K562 (cell line): Measurements from ENCODE around the gene IL17REL. TPM values are rescaled to one million over a fixed set of nuclear protein-coding genes. Genes with fewer than 3 reads are reported as not detected.

Source experiments
- CREB1 ChIP-seq, 2 experiments: sonication (generic) in 1 of 2; formaldehyde crosslinking in 1 of 2; IDR thresholded peaks; 2 replicates each; pipeline versions ENCODE4 v1.6.1 to v1.8.0; 2012 to 2022; ENCODE audit warnings: inconsistent platforms in 1 of 2, mild to moderate bottlenecking in 1 of 2, missing genetic modification reagents in 1 of 2, moderate library complexity in 1 of 2
- CREB3 ChIP-seq: fragments of 450-650 bp; conservative IDR thresholded peaks from 2 replicates; pipeline ENCODE4 v1.6.1; 2016; ENCODE audit warnings: missing genetic modification characterization, low read depth, mild to moderate bottlenecking, missing compliant biosample characterization, moderate library complexity
- DMBX1 ChIP-seq: fragments of 250-450 bp; sonication (Bioruptor Pico); IDR thresholded peaks from 2 replicates; pipeline ENCODE4 v1.8.0; 2022; ENCODE audit warnings: inconsistent platforms, mild to moderate bottlenecking, moderate library complexity, borderline replicate concordance
- ETS2 ChIP-seq: IDR thresholded peaks from 2 replicates; pipeline ENCODE4 v1.6.1; 2016; ENCODE audit warnings: borderline replicate concordance, missing genetic modification characterization, mild to moderate bottlenecking, moderate library complexity, missing compliant biosample characterization; ENCODE audit not compliant: poor library complexity, severe bottlenecking
- HINFP ChIP-seq: fragments of 450-650 bp; conservative IDR thresholded peaks from 2 replicates; pipeline ENCODE4 v1.6.1; 2016; ENCODE audit warnings: missing genetic modification characterization, low read depth, mild to moderate bottlenecking, control low read depth, missing compliant biosample characterization
- SREBF2 ChIP-seq: sonication (generic); formaldehyde crosslinking; IDR thresholded peaks from 2 replicates; pipeline ENCODE4 v1.4.0; 2020; ENCODE audit warnings: mild to moderate bottlenecking, missing genetic modification reagents
- U2AF1 ChIP-seq: fragments of 200-400 bp; formaldehyde crosslinking; optimal IDR thresholded peaks from 2 replicates; pipeline ENCODE3; 2017; ENCODE audit warnings: mild to moderate bottlenecking, low read depth, low read length, moderate library complexity
- XRCC4 ChIP-seq: IDR thresholded peaks from one replicate; pipeline ENCODE4 v1.6.1; 2011; ENCODE audit not compliant: insufficient read depth, insufficient read length; ENCODE audit errors: extremely low read depth
- ZBTB49 ChIP-seq: sonication (generic); formaldehyde crosslinking; IDR thresholded peaks from 2 replicates; pipeline ENCODE4 v1.8.0; 2022; ENCODE audit warnings: missing genetic modification reagents, mild to moderate bottlenecking, borderline replicate concordance
- ZFPM2 ChIP-seq: fragments of 250-450 bp; sonication (Bioruptor Pico); IDR thresholded peaks from 2 replicates; pipeline ENCODE4 v1.5.1; 2022; ENCODE audit warnings: mild to moderate bottlenecking
- ZNF12 ChIP-seq: sonication (generic); formaldehyde crosslinking; IDR thresholded peaks from 2 replicates; pipeline ENCODE4 v1.4.0; 2020; ENCODE audit warnings: mild to moderate bottlenecking, missing genetic modification reagents
- polyA plus RNA-seq, 8 experiments: library from polyadenylated mRNA; depleted of rRNA in 4 of 8; stranded (reverse) in 5 of 8; unstranded in 3 of 8; fragments of >200 nt; fragmentation: Nextera tagmentation in 2 of 8; fragmentation: Illumina TruSeq in 1 of 8; extraction: Ambion mirVana in 2 of 8; extraction: Trizol in 1 of 8; gene quantifications; 2 replicates each; pipeline versions ENCODE4 v1.2.1 to v1.2.3, GENCODE V29; 2011 to 2014; ENCODE audit warnings: inconsistent platforms in 1 of 8, missing spikeins in 1 of 8
- total RNA-seq, 7 experiments: library from RNA; depleted of rRNA in 6 of 7; stranded (reverse); fragments of >200 nt in 6 of 7; fragmentation: Illumina TruSeq in 2 of 7; extraction: Trizol in 2 of 7; gene quantifications; 2 replicates each; pipeline versions ENCODE4 v1.2.1 to v1.2.3, GENCODE V29; 2011 to 2021; ENCODE audit warnings: low replicate concordance in 1 of 7
- TF ChIP-seq, protein P1 (sequence below): fragments of 450-650 bp; IDR thresholded peaks from 2 replicates; pipeline ENCODE4 v1.6.1; 2017; ENCODE audit warnings: antibody characterized with exemption, mild to moderate bottlenecking
- TF ChIP-seq, protein P2 (sequence below): fragments of 450-650 bp; IDR thresholded peaks from 2 replicates; pipeline ENCODE4 v1.6.1; 2017; ENCODE audit warnings: mild to moderate bottlenecking, moderate library complexity

Gene IL17REL
- total and polyA plus RNA-seq, 9 of the 15 experiments (the other 6 are each of a cell fraction or from before 2014, with no cell fraction given): 0.05 to 0.42 (median 0.11) TPM; not detected in 4

DNA sequence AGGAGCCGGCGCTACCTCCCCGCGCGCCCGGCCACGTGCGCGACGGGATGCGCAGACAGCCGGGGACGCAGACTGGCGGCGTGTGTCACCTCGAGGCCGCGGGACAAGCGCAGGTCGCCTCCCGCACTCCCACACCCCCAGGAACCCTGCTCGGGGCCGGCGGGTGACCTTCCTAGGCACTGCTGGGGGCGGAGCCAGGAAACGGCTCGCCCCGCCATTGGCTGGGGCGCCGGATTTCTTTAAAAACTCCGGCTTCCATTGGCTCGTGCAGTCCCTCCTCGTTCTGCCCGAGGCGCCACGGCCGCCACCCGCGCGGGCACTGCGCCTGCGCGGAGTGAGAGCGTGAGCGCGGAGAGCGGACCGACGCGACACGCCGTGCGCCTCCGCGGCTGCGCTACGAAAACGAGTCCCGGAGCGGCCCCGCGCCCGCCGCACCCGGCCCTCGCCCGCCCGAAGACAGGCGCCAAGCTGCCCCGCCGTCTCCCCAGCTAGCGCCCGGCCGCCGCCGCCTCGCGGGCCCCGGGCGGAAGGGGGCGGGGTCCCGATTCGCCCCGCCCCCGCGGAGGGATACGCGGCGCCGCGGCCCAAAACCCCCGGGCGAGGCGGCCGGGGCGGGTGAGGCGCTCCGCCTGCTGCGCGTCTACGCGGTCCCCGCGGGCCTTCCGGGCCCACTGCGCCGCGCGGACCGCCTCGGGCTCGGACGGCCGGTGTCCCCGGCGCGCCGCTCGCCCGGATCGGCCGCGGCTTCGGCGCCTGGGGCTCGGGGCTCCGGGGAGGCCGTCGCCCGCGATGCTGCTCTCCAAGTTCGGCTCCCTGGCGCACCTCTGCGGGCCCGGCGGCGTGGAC is 52.2 kb downstream of the IL17REL start, which contains the start of gene PIM3 (continued):
- TF ChIP-seq, protein P1, sequence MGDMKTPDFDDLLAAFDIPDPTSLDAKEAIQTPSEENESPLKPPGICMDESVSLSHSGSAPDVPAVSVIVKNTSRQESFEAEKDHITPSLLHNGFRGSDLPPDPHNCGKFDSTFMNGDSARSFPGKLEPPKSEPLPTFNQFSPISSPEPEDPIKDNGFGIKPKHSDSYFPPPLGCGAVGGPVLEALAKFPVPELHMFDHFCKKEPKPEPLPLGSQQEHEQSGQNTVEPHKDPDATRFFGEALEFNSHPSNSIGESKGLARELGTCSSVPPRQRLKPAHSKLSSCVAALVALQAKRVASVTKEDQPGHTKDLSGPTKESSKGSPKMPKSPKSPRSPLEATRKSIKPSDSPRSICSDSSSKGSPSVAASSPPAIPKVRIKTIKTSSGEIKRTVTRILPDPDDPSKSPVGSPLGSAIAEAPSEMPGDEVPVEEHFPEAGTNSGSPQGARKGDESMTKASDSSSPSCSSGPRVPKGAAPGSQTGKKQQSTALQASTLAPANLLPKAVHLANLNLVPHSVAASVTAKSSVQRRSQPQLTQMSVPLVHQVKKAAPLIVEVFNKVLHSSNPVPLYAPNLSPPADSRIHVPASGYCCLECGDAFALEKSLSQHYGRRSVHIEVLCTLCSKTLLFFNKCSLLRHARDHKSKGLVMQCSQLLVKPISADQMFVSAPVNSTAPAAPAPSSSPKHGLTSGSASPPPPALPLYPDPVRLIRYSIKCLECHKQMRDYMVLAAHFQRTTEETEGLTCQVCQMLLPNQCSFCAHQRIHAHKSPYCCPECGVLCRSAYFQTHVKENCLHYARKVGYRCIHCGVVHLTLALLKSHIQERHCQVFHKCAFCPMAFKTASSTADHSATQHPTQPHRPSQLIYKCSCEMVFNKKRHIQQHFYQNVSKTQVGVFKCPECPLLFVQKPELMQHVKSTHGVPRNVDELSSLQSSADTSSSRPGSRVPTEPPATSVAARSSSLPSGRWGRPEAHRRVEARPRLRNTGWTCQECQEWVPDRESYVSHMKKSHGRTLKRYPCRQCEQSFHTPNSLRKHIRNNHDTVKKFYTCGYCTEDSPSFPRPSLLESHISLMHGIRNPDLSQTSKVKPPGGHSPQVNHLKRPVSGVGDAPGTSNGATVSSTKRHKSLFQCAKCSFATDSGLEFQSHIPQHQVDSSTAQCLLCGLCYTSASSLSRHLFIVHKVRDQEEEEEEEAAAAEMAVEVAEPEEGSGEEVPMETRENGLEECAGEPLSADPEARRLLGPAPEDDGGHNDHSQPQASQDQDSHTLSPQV: no peak; the same call in none of the 2 replicates
- TF ChIP-seq CREB1 (IDR thresholded peaks at IDR 0.05): 0 out of 2 replicates have a peak, but pooled peaks have one; percentile 29
- no peak; the same call in none of the 2 replicates for TF ChIP-seq CREB1 (CRISPR knock-in tag; IDR thresholded peaks at IDR 0.05)
- TF ChIP-seq ZNF12: no peak
- no peak for TF ChIP-seq SREBF2 (CRISPR knock-in tag)
- TF ChIP-seq ETS2 (tag): no peak
- no peak for TF ChIP-seq DMBX1 (CRISPR knock-in tag)
- no peak for TF ChIP-seq CREB3
- no peak for TF ChIP-seq XRCC4
- no peak for TF ChIP-seq ZBTB49 (CRISPR knock-in tag)
- TF ChIP-seq U2AF1: no peak
- TF ChIP-seq, protein P2, sequence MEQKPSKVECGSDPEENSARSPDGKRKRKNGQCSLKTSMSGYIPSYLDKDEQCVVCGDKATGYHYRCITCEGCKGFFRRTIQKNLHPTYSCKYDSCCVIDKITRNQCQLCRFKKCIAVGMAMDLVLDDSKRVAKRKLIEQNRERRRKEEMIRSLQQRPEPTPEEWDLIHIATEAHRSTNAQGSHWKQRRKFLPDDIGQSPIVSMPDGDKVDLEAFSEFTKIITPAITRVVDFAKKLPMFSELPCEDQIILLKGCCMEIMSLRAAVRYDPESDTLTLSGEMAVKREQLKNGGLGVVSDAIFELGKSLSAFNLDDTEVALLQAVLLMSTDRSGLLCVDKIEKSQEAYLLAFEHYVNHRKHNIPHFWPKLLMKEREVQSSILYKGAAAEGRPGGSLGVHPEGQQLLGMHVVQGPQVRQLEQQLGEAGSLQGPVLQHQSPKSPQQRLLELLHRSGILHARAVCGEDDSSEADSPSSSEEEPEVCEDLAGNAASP: no peak
- no peak for TF ChIP-seq ZFPM2 (CRISPR knock-in tag)
- no peak for TF ChIP-seq HINFP
